Measurements from ENCODE around the gene SPANXC.
"Not testable (repeated sequence)": the region's sequence is repeated elsewhere in the genome, so short reads cannot be mapped to it uniquely, and the experiment has no call there.

The SPANXC gene

GRCh38 chrX:141242417-141242816, at the start of gene SPANXC:
TSS of gene SPANXC (minus strand) at chrX:141242517. CDS start at chrX:141242457, 60 bp downstream.
- not testable (repeated sequence) for DNase-seq

GRCh38 chrX:141279476-141279875, 37.2 kb upstream of the SPANXC start:
- no peak for DNase-seq

GRCh38 chrX:141278306-141278705, 36.0 kb upstream of the SPANXC start:
- no peak for DNase-seq

GRCh38 chrX:141258080-141258479, 15.8 kb upstream of the SPANXC start:
- DNase-seq: no peak

- DNase-seq: no peak
These were observed 20.7 kb downstream of the SPANXC start for GRCh38 chrX:141221611-141222010.

- no peak for DNase-seq
These were observed 21.8 kb downstream of the SPANXC start for GRCh38 chrX:141220342-141221008.

GRCh38 chrX:141214196-141214595, 28.1 kb downstream of the SPANXC start:
- no peak for DNase-seq

- no peak for DNase-seq
These were observed 40.4 kb downstream of the SPANXC start for GRCh38 chrX:141201962-141202361.

Measured in activated CD4-positive, alpha-beta T cell treated with anti-CD3 and anti-CD28 coated beads for 4 hours (primary cell).